Fibroblast of the conjunctiva (primary cell): ENCODE results near the gene CD2AP.
"Not testable (repeated sequence)": the region's sequence is repeated elsewhere in the genome, so short reads cannot be mapped to it uniquely, and the experiment has no call there.

ENCODE experiments used
- DNase-seq: peaks from one replicate; pipeline ENCODE4 v3.0.0-alpha.2; 2010; ENCODE audit warnings: low read depth

The CD2AP gene

GRCh38 chr6:47634210-47635047 lies 156.8 kb downstream of the CD2AP start:
- DNase-seq = no peak

GRCh38 chr6:47646689-47647088 lies 169.1 kb downstream of the CD2AP start:
- no peak for DNase-seq

DNA sequence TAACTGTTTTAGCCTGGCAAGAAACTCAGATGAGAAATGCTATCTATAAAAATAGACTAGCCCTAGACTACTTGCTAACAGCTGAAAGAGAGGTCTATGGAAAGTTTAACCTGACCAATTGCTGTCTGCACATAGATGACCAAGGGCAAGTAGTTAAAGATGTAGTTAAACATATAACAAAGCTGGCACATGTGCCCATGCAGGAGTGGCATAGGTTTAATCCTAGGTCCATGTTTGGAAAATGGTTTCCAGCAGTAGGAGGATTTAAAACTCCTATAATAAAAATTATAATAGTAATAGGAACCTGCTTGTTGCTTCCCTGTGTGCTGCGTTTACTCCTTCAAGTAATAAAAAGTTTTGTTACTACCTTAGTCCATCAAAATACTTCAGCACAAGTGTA lies 169.6 kb downstream of the CD2AP start:
- no peak for DNase-seq

GRCh38 chr6:47647626-47648025 lies 170.0 kb downstream of the CD2AP start:
- not testable (repeated sequence) for DNase-seq

- no peak for DNase-seq
Measured at GRCh38 chr6:47648031-47648430, 170.4 kb downstream of the CD2AP start.

DNA sequence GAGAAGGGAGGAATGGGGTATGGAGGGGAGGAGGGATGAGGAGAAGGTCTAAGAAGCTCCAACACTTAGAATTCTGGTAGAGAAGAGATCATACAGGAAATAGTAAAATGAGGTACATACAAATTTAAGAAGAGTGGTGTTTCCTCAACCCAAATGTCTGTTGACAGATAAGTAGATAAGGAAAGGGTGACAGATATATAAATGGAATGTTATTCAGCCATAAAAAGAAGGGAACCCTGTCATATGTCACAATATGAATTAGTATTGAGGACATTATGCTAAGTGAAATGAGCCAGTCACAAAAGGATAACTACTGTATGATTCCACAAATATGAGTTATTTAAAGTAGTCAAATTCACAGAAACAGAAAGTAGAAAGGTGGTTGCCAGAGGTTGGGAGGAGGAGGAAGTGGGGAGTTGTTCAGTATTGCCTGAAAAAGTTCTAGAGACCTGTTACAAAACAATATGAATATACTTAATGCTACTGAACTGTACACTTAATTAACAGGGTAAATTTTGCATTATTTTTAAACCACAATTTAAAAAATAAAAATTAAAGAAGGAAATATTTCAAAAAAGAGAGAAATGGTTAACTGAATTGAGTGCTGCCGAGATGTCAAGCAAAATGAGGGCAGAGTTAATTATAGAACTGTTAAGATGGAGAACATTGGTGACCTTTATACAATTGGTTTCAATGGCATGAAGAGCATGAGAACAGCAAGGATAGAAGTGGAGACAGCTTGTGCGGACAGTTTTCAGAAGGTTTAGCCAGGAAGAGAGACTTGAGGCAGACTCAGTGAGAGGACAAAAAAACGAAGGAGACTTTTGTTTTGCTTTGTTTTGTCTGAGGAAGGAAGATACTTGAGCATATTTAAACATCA lies 173.2 kb downstream of the CD2AP start:
- no peak for DNase-seq

- no peak for DNase-seq
Measured at GRCh38 chr6:47651505-47651944, 173.9 kb downstream of the CD2AP start.

DNA sequence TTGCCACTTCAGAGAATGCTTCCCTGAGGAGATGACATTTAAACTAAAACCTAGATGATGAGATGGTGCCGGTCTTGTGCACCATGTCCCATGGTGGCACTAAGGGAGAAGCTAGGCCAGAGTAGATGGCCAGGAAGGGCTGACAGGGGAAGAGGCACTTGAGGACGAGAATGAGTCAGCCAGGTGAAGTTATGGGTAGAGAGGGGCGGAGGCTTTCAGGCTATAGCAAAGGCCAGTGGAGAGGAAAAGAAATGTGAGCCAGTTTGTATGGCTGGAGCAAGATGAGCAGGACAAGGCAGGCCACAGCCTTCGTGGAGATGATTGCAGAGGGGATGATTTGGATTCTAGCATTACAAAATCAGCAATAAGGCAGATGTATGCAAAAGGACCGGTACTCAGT lies 176.1 kb downstream of the CD2AP start:
- no peak for DNase-seq

DNA sequence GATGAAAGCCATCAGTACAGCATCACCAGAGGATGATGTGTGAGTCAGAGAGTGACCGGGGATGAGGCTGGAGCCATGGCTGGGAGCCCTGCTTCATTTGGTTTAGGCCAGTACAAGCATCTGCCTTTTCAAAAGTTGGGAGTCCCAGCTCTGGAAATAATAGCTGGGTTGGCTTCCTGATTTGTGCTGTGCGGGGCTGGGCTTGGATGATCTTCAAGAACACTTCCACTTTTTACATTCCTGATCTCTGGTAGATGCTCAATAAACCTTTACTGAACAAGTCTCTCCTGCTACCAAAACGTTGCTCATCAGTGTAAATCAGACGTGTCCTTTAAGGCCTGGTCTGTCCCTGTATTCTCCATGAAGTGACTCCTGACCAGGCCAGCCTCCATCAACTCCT lies 176.7 kb downstream of the CD2AP start:
- no peak for DNase-seq

DNA sequence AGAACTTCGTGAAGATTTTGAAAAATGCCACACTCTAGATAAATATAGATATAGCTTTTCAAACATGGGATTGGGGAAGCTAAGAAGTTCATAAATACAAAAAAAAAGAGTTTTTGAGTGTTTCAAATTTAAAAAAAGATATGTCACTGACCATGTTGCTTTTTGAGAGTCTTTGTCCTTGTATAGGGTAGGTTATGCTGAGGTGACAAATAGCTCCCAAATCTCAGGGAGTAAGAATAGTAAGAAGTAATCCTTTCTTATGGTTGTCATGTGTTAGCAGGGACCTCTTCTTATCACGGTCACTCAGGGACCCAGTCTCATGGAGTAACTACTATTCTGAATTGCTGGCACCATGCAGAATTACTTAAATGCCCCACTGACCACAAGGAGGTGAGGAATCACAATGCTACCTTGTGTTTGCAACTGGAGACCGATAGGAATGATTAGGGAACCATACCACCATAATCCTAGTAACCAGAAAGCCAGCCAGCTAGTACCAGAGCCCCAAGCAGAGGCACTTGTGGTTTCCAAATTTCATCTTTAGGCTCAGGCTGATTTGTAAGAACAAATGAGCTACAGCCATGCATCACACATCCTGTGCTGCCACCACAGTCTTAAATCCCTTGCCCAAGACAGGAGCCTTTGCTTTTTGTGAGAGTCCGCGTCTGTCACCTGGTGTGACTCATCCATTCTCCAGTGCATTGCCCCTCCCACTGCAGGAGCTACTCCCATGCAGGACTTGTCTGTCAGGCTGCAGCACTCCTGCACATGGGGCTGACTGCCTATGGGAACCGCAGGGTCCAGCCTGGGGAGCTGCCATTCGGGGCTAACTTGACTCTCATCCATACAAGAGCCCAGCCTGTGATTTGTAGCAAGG lies 178.4 kb downstream of the CD2AP start:
- DNase-seq = no peak

GRCh38 chr6:47661960-47662359 lies 184.4 kb downstream of the CD2AP start:
- DNase-seq = no peak

- no peak for DNase-seq
Measured at GRCh38 chr6:47663462-47664216, 186.1 kb downstream of the CD2AP start.

DNA sequence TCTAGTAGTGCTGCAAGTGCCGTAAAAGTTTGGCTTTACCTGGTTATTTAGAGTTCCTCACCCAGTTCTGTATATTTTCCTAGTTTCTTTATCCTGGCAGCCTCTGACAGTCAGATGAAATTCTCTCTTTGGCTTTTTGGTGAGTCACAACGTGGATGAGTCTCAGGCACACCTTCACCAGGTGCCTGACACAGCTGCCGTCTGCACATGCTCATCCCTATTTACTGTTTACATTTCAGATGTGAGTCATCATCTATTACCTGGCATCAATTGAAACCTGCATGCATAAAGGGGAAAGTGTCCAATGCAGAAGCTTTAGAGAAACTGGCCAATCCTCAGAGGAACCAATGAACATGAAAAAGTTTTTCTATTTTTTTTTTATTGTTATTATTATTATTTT lies 187.5 kb downstream of the CD2AP start:
- no peak for DNase-seq

- DNase-seq = no peak
Measured at GRCh38 chr6:47669684-47670513, 192.3 kb downstream of the CD2AP start.

GRCh38 chr6:47670851-47671250 lies 193.3 kb downstream of the CD2AP start:
- DNase-seq = no peak

DNA sequence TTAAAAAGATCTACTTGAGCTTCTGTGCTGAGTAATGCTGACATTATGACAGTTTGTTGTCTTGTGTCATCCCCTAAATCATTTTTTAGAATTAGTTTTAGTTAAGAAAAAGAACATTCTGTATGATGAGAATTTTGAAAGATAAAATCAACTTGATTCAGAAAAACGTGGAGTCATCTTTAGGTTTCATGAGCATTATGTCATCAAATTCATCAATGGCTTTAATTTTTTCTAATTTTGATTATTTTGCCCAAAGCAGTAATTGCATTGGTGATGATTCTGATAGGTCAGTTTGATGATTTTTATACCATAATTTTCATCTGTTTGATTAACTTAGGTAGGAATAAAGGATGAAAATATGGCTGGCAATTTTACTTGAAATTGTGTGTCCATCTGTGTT lies 194.2 kb downstream of the CD2AP start:
- no peak for DNase-seq

DNA sequence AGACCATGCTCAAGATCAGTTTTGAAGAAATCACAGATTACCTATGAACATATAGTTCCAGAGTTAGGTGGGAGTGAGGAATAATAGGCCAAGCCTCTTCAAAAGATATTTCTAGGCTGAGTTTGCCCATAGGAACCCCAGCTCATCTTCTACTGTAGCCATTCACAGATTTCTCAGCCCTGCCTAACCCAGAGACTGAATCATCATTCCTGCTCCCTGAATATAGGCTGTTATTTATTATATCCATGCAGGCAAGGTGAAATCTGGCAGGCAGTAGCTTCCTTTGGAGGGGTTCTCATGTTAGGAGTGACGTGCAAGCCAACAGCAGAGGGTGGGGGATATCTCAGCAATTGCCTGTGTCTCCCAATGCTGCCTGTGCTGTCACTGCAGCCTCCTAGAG lies 195.2 kb downstream of the CD2AP start:
- no peak for DNase-seq

DNA sequence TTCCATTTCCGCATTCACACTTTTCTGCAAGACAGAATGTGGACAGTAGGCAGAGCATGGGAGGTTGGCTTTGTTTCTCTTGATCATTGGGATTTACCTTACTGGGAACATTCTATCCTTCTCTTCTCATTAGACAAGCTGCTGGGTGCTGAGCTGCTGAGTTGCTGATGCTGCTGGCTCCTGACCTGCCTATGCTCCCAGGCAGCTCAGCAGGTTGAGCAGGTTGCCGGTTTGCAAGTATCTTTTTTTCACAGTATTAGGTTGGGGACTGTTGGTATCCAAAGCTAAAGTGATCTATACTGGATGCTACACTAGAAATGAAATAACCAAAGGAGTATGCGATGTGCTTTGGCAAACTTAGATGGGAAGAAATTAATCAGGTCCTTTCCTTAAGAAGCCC lies 197.1 kb downstream of the CD2AP start:
- no peak for DNase-seq
